ENCODE measurements around the gene LAMTOR2.

LAMTOR2 gene

GRCh38 chr1:156077430-156077760 lies 22.8 kb downstream of the LAMTOR2 start:
- H3K4me3 ChIP-seq (ENCODE audit: low read length): no peak overlapping the region
- TF ChIP-seq, protein P1, sequence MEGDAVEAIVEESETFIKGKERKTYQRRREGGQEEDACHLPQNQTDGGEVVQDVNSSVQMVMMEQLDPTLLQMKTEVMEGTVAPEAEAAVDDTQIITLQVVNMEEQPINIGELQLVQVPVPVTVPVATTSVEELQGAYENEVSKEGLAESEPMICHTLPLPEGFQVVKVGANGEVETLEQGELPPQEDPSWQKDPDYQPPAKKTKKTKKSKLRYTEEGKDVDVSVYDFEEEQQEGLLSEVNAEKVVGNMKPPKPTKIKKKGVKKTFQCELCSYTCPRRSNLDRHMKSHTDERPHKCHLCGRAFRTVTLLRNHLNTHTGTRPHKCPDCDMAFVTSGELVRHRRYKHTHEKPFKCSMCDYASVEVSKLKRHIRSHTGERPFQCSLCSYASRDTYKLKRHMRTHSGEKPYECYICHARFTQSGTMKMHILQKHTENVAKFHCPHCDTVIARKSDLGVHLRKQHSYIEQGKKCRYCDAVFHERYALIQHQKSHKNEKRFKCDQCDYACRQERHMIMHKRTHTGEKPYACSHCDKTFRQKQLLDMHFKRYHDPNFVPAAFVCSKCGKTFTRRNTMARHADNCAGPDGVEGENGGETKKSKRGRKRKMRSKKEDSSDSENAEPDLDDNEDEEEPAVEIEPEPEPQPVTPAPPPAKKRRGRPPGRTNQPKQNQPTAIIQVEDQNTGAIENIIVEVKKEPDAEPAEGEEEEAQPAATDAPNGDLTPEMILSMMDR (conservative IDR thresholded peaks at IDR 0.05; ENCODE audit: low read depth, low read length): no peak

DNA sequence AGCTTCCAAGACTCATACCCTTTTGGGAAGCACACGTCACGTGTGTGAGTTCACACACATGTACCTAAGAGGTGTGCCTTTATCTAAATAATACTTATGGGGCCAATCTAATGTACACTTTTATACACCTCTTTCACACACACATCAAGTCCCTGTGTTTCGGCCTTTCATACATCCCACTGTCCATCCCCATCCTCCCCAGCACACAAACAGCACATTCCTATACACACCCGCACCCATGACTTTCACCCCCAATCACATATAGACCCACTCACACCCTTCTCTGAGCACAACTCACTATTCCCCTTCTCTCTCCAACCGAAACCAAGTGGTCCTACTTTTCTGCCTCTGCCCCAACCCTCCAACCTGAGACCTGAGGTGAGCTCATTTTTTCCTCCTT lies 24.1 kb downstream of the LAMTOR2 start:
- TF ChIP-seq, protein P1 (conservative IDR thresholded peaks at IDR 0.05; ENCODE audit: low read depth, low read length): no peak
- peak overlapping the region; percentile 11 for H3K4me3 ChIP-seq (ENCODE audit: low read length)

More at GRCh38 chr1:156077430-156077760, 22.8 kb downstream of the LAMTOR2 start:
- DNase-seq (ENCODE audit: low read depth): no peak

GRCh38 chr1:156079762-156080161 lies 25.2 kb downstream of the LAMTOR2 start:
- TF ChIP-seq, protein P1 (conservative IDR thresholded peaks at IDR 0.05; ENCODE audit: low read depth, low read length): no peak
- peak overlapping the region; percentile 88 for H3K4me3 ChIP-seq (ENCODE audit: low read length)
- DNase-seq (ENCODE audit: low read depth): no peak

More for the DNA sequence above, 24.1 kb downstream of the LAMTOR2 start:
- DNase-seq (ENCODE audit: low read depth): no peak

DNA sequence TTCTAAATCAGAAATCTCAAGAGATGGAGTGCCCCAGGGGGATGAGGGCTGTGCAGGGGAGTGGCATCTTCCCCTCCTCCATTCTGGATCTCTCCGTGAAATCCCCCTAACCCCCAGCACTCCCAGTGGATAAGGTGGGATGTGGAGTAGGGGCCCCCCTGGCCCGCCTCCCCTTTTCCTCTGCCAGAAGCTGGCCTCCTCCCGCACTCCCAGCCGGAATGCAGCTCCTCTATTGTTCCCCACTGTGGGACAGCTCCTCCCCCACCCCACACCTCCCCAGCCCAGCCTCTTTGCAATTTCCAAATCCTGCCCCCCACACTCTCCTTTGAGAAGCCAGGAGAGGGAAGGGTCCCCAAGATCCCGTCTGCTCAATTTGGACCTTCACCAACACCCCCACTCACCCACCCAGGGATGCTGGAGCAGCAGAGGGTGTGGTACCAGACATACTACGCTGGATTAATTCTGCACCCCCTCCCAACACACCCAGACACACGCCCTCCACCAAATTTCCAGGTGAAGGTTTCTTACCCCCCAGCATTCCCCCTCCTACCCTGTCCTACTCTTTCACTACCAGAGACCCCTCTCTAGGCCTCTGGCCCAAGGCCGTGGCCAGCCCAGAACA lies 25.8 kb downstream of the LAMTOR2 start:
- TF ChIP-seq, protein P1 (conservative IDR thresholded peaks at IDR 0.05; ENCODE audit: low read depth, low read length): no peak
- H3K4me3 ChIP-seq (ENCODE audit: low read length): peak overlapping the region; percentile 88
- no peak for DNase-seq (ENCODE audit: low read depth)

GRCh38 chr1:156080863-156081179 lies 26.2 kb downstream of the LAMTOR2 start:
- H3K4me3 ChIP-seq (ENCODE audit: low read length): peak overlapping the region; percentile 88
- TF ChIP-seq, protein P1 (conservative IDR thresholded peaks at IDR 0.05; ENCODE audit: low read depth, low read length): no peak
- no peak for DNase-seq (ENCODE audit: low read depth)

- no peak for DNase-seq (ENCODE audit: low read depth)
- H3K4me3 ChIP-seq (ENCODE audit: low read length): peak overlapping the region; percentile 88
- TF ChIP-seq, protein P1 (conservative IDR thresholded peaks at IDR 0.05; ENCODE audit: low read depth, low read length): no peak
Observed at GRCh38 chr1:156081180-156081916, 26.8 kb downstream of the LAMTOR2 start.

GRCh38 chr1:156081917-156082308 lies 27.3 kb downstream of the LAMTOR2 start:
- TF ChIP-seq, protein P1 (conservative IDR thresholded peaks at IDR 0.05; ENCODE audit: low read depth, low read length): no peak
- DNase-seq (ENCODE audit: low read depth): no peak
- peak overlapping the region; percentile 88 for H3K4me3 ChIP-seq (ENCODE audit: low read length)
